H1 (cell line): Measurements from ENCODE around the gene SLFNL1. TPM values are rescaled to one million over a fixed set of nuclear protein-coding genes. Genes with fewer than 3 reads are reported as not detected.

ENCODE experiments used
- EGR1 ChIP-seq: IDR thresholded peaks from 2 replicates; pipeline ENCODE4 v1.6.1; 2011; ENCODE audit warnings: low read depth, low read length, borderline replicate concordance
- EZH2 ChIP-seq: fragments of 200-600 bp; sonication (generic); IDR thresholded peaks from 2 replicates; pipeline ENCODE4 v1.7.1; 2012; ENCODE audit warnings: low read depth, mild to moderate bottlenecking, moderate library complexity, low read length, inconsistent platforms; ENCODE audit not compliant: severe bottlenecking
- JUN ChIP-seq: IDR thresholded peaks from 2 replicates; pipeline ENCODE4 v1.6.1; 2011; ENCODE audit warnings: low read depth, mild to moderate bottlenecking, improper control_type of control experiment, low read length
- KDM4A ChIP-seq: IDR thresholded peaks from one replicate; pipeline ENCODE4 v1.7.1; 2012; ENCODE audit warnings: low read depth, mild to moderate bottlenecking, moderate library complexity, low read length, inconsistent platforms; ENCODE audit not compliant: severe bottlenecking
- MAFK ChIP-seq: IDR thresholded peaks from 2 replicates; pipeline ENCODE4 v1.6.1; 2012; ENCODE audit warnings: low read depth, mild to moderate bottlenecking, improper control_type of control experiment, low read length
- RXRA ChIP-seq: IDR thresholded peaks from 2 replicates; pipeline ENCODE4 v1.6.1; 2011; ENCODE audit warnings: low read depth, mild to moderate bottlenecking, low read length, moderate library complexity; ENCODE audit not compliant: insufficient read depth
- polyA plus RNA-seq, 7 experiments: library from polyadenylated mRNA; depleted of rRNA in 3 of 7; stranded (reverse) in 5 of 7; unstranded in 2 of 7; fragments of >200 nt in 5 of 7; fragments of 200-250 nt in 2 of 7; gene quantifications; 1 replicate in 5 of 7; 2 replicates in 1 of 7; 4 replicates in 1 of 7; pipeline versions ENCODE4 v1.2.1 to v1.2.3, GENCODE V29; 2011 to 2013; ENCODE audit warnings: missing spikeins in 2 of 7, mixed read lengths in 2 of 7
- total RNA-seq: library from RNA; stranded (reverse); fragmentation: NEBNext Ultra II Directional; extraction: Animal tissue kit (Norgen Biotek cat#: 25700); gene quantifications from 2 replicates; pipeline ENCODE4 v1.2.1, GENCODE V29; 2021

The SLFNL1 gene
- total and polyA plus RNA-seq, 2 of the 8 experiments (the other 6 are each of a cell fraction or from before 2014, with no cell fraction given), result not detected

DNA sequence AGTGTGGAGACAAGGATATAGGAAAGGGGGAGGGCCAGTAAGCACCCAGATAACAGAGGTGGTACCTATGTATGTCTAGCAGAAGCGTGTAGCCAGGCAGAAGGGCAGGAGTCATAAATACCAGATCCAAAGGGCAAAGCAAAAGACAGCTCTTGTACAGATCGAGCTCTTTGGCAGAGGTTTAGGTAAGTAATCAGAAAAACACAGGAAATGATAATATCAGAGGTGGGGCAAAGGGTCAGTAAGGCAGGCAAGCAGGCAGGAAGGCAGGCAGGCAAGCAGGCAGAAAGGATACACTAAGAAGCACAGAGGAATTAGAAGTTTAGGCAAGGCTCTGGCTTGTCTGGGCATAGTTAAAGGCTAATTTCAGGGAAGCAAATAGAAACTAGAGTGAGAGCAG is 22.7 kb upstream of the SLFNL1 start (continued):
- no peak for TF ChIP-seq EZH2
- TF ChIP-seq RXRA, result no peak
- no peak for TF ChIP-seq KDM4A
- no peak for TF ChIP-seq MAFK
- TF ChIP-seq EGR1, result no peak
- no peak for TF ChIP-seq JUN
